ENCODE results near the gene ADCY9. TPM values are rescaled to one million over a fixed set of nuclear protein-coding genes. Genes with fewer than 3 reads are reported as not detected.
A peak's percentile ranks its signal among the peaks of the same experiment; 100 is the strongest.

Gene ADCY9
- total RNA-seq, 1 donor from 2014 or later: 6.9 TPM

- Mint-ChIP-seq H3K9me3 (ENCODE audit: low read depth) (no peaks in the 10 kb centered on the region), H3K36me3 (ENCODE audit: insufficient read depth) (no peaks in the 10 kb centered on the region), H3K4me1 (ENCODE audit: low read depth) (no peaks in the 10 kb centered on the region), H3K27me3 (peaks cover 8% of the 10 kb centered on the region), H3K4me3 (ENCODE audit: low read depth) (no peak overlapping the region), H3K27ac (no peak overlapping the region)
- DNase-seq (ENCODE audit: low spot score, unreplicated experiment): no peak
- no peak for TF ChIP-seq CTCF (IDR thresholded peaks at IDR 0.05; ENCODE audit: unreplicated experiment)
Measured at GRCh38 chr16:3998793-3999478, 117.3 kb downstream of the ADCY9 start.

GRCh38 chr16:3997231-3997841, 118.9 kb downstream of the ADCY9 start:
- Mint-ChIP-seq H3K27me3 (peaks cover 6% of the 10 kb centered on the region), H3K27ac (no peak overlapping the region), H3K36me3 (ENCODE audit: insufficient read depth) (no peaks in the 10 kb centered on the region), H3K4me1 (ENCODE audit: low read depth) (no peaks in the 10 kb centered on the region), H3K4me3 (ENCODE audit: low read depth) (no peak overlapping the region), H3K9me3 (ENCODE audit: low read depth) (no peaks in the 10 kb centered on the region)
- no peak for DNase-seq (ENCODE audit: low spot score, unreplicated experiment)
- no peak for TF ChIP-seq CTCF (IDR thresholded peaks at IDR 0.05; ENCODE audit: unreplicated experiment)

DNA sequence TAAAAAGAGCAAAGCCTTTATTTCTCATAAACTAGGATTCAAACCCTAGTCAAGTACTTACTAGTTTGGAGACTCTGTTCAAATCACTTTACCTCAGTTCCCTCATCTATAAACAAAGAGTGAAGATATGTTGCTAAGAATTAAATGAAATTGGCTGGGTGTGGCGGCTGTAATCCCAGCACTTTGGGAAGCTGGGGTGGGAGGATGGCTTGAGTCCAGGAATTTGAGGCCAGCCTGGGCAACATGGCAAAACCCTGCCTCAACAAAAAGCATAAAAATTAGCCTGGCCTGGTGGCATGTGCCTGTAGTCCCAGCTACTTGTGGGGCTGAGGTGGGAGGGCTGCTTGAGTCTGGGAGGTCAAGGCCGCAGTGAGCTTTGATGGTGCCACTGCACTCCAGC, 121.2 kb downstream of the ADCY9 start:
- Mint-ChIP-seq H3K9me3 (ENCODE audit: low read depth) (no peaks in the 10 kb centered on the region), H3K36me3 (ENCODE audit: insufficient read depth) (no peaks in the 10 kb centered on the region), H3K27me3 (peaks cover under 1% of the 10 kb centered on the region), H3K4me3 (ENCODE audit: low read depth) (no peak overlapping the region), H3K27ac (no peak overlapping the region), H3K4me1 (ENCODE audit: low read depth) (no peaks in the 10 kb centered on the region)
- TF ChIP-seq CTCF (IDR thresholded peaks at IDR 0.05; ENCODE audit: unreplicated experiment): no peak
- DNase-seq (ENCODE audit: low spot score, unreplicated experiment): no peak

DNA sequence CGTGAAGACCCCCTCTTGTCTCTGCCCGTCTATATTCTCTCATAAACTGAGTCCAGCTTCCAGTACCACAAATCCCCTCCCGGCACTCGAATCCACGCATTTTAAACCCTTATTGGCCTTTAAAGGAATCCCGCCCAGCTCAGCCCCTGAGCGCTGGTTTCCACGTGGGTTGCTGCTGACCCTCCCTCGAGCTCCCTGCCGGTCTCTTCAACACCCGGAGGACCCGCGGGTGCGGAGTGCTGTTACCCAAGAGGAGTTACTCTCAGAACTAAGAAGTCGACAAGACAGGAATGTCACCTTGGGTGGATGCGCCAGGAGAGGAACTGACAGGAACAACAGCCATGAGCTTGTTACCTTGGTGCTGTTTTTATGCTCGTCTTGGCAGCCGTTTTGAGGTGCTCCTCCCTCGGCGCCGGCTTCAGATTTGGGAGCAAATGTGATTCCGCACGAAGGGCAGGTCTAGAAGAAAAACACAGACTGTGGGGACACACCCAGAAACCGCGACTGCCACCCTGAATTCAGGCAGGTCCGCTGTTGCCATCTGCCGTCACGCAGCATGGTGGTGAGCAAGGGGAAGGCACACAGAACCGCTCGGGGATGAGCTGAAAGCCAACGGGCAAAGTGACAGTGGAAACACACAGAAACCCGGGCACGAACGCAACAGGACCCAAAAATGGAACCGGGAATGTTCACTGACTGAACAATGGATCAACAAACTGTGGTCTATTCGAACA, 123.0 kb downstream of the ADCY9 start:
- Mint-ChIP-seq H3K9me3 (ENCODE audit: low read depth) (no peaks in the 10 kb centered on the region), H3K27ac (no peak overlapping the region), H3K36me3 (ENCODE audit: insufficient read depth) (no peaks in the 10 kb centered on the region), H3K4me3 (ENCODE audit: low read depth) (no peak overlapping the region), H3K27me3 (no peaks in the 10 kb centered on the region), H3K4me1 (ENCODE audit: low read depth) (peaks cover 5% of the 10 kb centered on the region)
- TF ChIP-seq CTCF (IDR thresholded peaks at IDR 0.05; ENCODE audit: unreplicated experiment): no peak
- DNase-seq (ENCODE audit: low spot score, unreplicated experiment): no peak

- Mint-ChIP-seq H3K4me1 (ENCODE audit: low read depth) (peaks cover 10% of the 10 kb centered on the region), H3K9me3 (ENCODE audit: low read depth) (no peaks in the 10 kb centered on the region), H3K27me3 (no peaks in the 10 kb centered on the region), H3K27ac (no peak overlapping the region), H3K36me3 (ENCODE audit: insufficient read depth) (no peaks in the 10 kb centered on the region), H3K4me3 (ENCODE audit: low read depth) (no peak overlapping the region)
- DNase-seq (ENCODE audit: low spot score, unreplicated experiment): no peak
- peak; percentile 34 for TF ChIP-seq CTCF (IDR thresholded peaks at IDR 0.05; ENCODE audit: unreplicated experiment)
Measured at GRCh38 chr16:3992297-3993051, 123.8 kb downstream of the ADCY9 start.
